Left colon (tissue), 2 donors: Measurements from ENCODE around the gene SMPD4. TPM values are rescaled to one million over a fixed set of nuclear protein-coding genes. Genes with fewer than 3 reads are reported as not detected.
"Not testable (repeated sequence)": the region's sequence is repeated elsewhere in the genome, so short reads cannot be mapped to it uniquely, and the experiment has no call there.

Source experiments
- ATAC-seq: fragments of 200-7000 bp; cut with Tn5 transposase; one replicate; pipeline ENCODE4 v1.9.1; 2020; ENCODE audit warnings: mild to moderate bottlenecking, moderate library complexity
- DNase-seq, 2 donors: peaks; one replicate each; pipeline ENCODE4 v3.0.0-alpha.2; 2020
- intact Hi-C, 2 donors: fragments of 100-400 bp; cut with DNase I in 1 of 2; cut with micrococcal nuclease in 1 of 2; formaldehyde crosslinking; loops; one replicate each; pipeline versions ENCODE4 v1.11.2 to v1.14.0; 2022; cut with DNase I, micrococcal nuclease
- long read RNA-seq: library from polyadenylated mRNA; unstranded; transcript quantifications from one replicate; pipeline ENCODE4 v2.0.0, GENCODE V29; 2021
- total RNA-seq, 2 donors: library from RNA; stranded (reverse); fragmentation: NEBNext Ultra II Directional; extraction: Animal tissue kit (Norgen Biotek cat#: 25700); gene quantifications; one replicate each; pipeline ENCODE4 v1.2.1, GENCODE V29; 2021
- donor health status: DM: no; HTN: no; CAD: no.
- donor health status: DM: yes; HTN: yes; CAD: no.

SMPD4 gene
- total RNA-seq = 10 to 100 TPM; 30.2 to 41.3 TPM
- long read RNA-seq, partial matches to known transcripts = 36 of 47 reads
- long read RNA-seq, other reads (novel, unspliced or antisense) = 6 of 47 reads

GRCh38 chr2:130181325-130181879 lies at the start of gene SMPD4:
Gene SMPD4 (minus strand): TSS chr2:130181602. CDS start chr2:130176592, 5,010 bp downstream.
- intact Hi-C loops = loop anchor here in 1 of 2 donors (10.0 kb wide), 1 partner anchor 163 kb away; the partner anchor contains the start of gene IMP4
- DNase-seq (peak; percentile 97 to 98), ATAC-seq (peak; percentile 89)

DNA sequence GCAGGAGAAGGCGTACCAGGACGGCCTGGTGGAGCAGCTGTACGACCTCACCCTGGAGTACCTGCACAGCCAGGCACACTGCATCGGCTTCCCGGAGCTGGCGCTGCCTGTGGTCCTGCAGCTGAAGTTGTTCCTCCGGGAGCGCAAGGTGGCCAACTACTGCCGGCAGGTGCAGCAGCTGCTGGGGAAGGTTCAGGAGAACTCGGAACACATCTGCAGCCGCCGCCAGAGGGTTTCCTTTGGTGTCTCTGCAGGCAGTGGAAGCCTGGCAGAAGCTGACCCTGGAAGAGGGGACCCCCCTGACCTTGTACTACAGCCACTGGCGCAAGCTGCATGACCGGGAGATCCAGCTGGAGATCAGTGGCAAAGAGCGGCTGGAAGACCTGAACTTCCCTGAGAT lies 49.5 kb upstream of the SMPD4 start:
- intact Hi-C loops, DNase-seq, ATAC-seq: not testable (repeated sequence)

DNA sequence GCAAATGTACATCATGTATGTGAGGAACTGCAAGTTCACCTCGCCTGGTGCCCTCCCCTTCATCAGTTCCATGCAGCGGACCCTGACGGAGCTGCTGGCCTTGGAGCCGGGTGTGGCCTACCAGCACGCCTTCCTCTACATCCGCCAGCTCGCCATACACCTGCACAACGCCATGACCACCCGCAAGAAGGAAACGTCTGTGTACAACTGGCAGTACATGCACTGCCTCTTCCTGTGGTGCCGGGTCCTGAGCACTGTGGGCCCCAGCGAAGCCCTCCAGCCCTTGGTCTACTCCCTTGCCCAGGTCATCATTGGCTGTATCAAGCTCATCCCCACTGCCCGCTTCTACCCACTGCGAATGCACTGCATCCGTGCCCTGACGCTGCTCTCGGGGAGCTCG lies 49.0 kb upstream of the SMPD4 start:
- DNase-seq, intact Hi-C loops, ATAC-seq: not testable (repeated sequence)

- intact Hi-C loops = not testable (repeated sequence)
- peak; percentile 95 for ATAC-seq
- peak in 1 of 2 donors; percentile 35 for DNase-seq
These were observed 47.7 kb upstream of the SMPD4 start for GRCh38 chr2:130229161-130229510.

DNA sequence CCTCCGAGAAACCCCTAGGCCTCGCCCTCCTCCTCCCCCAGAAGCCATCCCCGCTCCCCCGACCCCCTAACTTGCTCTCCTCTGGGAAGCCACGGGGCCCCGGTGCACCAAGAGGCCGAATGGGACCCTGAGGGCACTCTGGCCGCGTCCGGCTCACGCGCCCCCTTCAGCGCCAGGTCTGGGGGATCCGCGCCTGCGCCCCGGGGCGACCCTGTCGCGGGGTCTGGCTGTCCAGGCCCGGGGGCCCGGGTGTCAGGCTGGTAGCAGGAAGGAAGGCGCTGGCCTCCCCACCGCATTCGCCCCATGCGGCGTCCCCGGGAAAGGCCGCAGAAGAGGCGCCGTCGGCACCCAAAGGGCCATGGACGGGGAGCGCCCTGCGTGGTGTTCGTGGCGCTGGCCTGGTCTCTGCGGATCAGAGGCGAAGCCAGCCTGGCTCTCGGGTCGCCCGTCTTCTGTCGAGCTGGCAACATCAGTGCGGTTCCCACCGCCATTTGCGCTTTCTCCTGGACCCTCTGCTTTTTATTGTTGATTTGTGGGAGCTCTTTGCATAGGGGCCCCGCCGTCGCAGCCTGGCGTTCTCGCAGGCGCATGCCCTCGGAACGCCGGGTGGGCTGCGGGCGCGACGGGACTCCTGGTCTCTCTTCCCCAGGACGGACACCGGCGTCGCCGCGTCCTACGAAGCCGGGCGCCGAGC lies 47.2 kb upstream of the SMPD4 start:
- ATAC-seq, intact Hi-C loops, DNase-seq: not testable (repeated sequence)

DNA sequence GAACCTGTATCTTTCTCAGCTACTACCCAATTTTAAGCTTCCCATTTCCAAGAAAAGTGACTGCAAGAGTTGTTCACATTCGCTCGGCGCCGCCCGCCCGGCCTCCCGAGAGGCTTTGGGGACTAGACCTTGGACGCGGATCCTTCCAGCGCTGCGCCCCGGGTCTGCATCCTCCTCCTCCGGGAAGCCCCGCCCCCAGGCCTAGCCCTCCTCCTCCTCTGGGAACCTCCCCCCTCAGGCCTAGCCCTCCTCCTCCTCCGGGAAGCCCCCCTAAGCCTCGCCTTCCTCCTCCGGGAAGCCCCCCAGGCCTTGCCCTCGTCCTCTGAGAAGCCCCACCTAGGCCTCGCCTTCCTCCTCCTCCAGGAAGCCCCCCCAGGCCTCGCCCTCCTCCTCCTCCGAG lies 46.6 kb upstream of the SMPD4 start:
- DNase-seq, intact Hi-C loops, ATAC-seq: not testable (repeated sequence)

- ATAC-seq, intact Hi-C loops, DNase-seq: not testable (repeated sequence)
These were observed 41.1 kb upstream of the SMPD4 start for GRCh38 chr2:130222523-130222922.

DNA sequence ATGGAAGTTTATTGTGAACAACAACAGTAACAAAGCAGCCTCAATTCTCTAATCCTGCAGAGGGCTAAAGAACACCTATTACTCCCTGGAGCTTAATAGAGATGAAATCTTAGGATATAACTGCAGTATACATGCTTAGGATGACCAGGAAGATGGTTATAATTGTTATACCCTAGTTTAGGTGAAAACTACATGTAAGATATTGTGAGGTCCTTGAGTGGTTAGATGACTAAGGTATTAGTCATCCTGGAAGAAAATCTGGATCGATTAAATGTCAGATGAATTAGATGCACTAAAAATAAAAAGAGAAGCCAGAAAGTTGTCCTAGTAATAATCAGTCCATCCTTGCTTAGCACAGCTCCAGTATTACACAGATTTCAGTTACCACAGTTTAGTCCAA lies 39.1 kb upstream of the SMPD4 start:
- ATAC-seq, DNase-seq, intact Hi-C loops: not testable (repeated sequence)

DNA sequence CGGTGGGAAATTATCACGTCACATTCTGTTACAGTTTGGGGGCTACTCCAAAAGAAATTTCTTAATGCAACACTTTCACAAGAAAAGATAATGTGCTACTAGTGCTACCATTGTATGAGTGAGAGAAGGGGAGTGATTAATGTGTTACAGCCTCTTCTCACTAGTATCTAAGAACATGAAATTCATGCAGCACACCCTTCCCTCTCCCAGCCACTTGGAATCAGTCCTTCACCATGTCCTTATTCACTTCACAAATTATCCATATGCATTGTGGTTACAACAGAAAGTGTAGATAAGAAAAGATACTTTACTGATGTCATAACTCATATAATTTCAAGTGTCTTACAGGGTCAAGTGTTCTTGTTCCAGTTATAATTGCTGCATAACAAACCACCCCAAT lies 37.7 kb upstream of the SMPD4 start:
- DNase-seq, intact Hi-C loops, ATAC-seq: not testable (repeated sequence)

DNA sequence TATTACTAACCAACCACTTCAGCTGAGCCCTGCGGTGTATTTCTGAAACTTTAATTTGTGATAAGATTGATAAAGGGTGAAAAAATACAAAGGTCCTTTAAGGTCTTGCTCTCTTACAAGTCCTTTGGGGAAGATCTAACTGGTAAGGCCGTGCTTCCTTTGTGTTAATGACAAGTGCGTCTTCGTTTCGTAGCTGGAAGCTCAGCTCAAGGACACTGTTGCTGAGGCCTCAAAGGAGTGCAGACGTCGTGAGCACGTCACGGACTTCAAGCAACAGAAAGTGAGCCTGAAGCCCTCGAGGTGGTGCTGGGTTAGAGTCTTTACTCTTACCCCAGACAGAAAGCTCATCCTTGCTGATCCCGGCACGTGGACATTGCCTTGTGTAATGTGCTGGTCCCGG lies 25.6 kb upstream of the SMPD4 start:
- ATAC-seq, DNase-seq, intact Hi-C loops: not testable (repeated sequence)

DNA sequence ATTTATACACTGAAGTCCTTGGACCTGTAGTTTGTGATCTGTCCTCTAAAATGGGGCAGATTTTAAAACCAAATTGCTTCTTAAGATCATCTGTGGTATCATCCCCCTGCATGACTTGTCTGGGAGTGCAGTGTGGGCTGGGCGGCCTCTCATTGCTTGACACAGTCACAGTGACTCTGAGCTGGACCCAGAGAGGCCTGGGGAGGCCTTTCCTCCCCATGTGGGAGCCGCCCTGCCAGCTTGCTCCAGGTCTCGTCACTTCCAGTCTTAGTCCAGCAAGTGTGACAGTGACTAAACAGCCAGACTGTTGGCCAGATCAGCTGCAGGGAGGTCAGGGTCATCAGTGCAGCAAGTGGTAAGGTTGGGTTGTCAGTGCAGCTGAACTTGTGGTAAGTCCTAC lies 21.7 kb upstream of the SMPD4 start:
- DNase-seq, ATAC-seq, intact Hi-C loops: not testable (repeated sequence)

DNA sequence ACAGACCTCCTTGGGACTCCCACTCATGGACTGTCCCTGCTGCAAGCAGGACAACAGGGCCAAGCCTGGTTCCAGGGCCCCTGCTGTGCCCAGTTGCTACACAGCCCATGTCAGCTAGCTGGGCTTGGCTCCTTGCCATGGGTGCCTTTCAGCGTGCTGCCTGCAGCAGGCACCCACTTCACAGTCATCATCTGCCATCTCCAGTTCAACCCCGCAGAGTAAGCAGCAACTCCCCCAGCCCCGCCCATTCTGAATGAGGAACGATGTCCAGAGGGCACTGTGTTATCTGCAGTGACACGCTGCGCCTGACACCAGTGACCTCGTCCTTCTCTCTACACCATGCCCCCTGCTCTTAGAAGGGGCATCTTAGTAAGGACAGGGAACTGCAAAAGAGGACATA lies 21.1 kb upstream of the SMPD4 start:
- peak; percentile 98 for ATAC-seq
- peak in 1 of 2 donors; percentile 60 for DNase-seq
- intact Hi-C loops = not testable (repeated sequence)

GRCh38 chr2:130198343-130198742 lies 16.9 kb upstream of the SMPD4 start, which contains the start of gene TUBA3E:
Gene TUBA3E (minus strand): TSS chr2:130198439. CDS start chr2:130198360, 79 bp downstream.
- intact Hi-C loops = no loop called here
- ATAC-seq (no peak), DNase-seq (no peak)

- ATAC-seq, DNase-seq, intact Hi-C loops: not testable (repeated sequence)
These were observed 14.7 kb upstream of the SMPD4 start for GRCh38 chr2:130196052-130196451.

DNA sequence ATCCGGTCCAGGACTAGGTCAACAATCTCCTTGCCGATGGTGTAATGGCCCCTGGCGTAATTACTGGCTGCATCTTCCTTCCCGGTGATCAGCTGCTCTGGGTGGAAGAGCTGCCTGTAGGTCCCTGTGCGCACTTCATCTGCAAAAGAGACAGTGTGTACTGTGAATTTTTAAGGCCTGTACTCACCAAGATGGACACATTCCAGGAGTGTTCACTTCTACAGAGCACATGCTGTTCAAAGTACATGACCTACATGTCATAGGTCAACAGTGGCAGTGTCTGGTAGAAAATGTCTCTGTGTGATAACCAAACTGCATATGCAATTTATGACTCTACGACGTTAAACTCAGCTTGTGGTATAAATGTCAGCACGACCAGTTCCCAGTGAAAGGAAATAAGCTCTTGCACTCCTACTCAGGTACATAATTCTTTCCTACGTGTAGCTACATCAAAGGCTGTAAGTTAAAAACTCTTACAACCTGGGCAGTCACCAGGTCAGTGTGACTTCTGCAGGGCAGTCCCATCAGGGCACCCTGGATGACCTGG lies 13.8 kb upstream of the SMPD4 start:
- intact Hi-C loops, ATAC-seq, DNase-seq: not testable (repeated sequence)

DNA sequence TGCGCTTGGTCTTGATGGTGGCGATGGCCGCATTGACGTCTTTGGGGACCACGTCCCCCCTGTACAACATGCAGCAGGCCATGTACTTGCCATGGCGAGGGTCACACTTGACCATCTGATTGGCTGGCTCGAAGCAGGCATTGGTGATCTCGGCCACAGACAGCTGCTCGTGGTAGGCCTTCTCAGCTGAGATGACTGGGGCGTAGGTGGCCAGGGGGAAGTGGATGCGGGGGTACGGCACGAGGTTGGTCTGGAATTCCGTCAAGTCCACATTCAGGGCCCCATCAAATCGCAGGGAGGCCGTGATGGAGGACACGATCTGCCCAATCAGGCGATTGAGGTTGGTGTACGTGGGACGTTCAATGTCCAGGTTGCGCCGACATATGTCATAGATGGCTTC lies 12.4 kb upstream of the SMPD4 start:
- ATAC-seq, intact Hi-C loops, DNase-seq: not testable (repeated sequence)

DNA sequence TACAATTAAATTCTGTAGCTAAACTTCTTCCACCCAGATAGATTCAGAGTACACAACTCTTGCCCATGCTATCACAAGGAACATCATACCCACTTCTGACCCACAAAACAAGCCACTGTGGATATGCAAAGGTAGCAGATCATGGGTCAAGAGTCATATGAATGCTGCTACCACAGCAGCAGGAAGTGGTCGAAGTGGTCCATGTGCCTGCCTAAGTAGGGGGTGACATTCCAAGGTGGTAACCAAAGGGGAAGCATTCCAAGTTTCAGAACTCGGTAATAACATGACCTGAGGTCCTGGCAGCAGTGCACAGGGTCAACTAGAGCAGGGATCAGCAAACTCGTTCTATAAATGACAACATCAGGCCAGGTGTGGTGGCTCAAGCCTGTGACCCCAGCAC lies 11.0 kb upstream of the SMPD4 start:
- intact Hi-C loops, DNase-seq, ATAC-seq: not testable (repeated sequence)

DNA sequence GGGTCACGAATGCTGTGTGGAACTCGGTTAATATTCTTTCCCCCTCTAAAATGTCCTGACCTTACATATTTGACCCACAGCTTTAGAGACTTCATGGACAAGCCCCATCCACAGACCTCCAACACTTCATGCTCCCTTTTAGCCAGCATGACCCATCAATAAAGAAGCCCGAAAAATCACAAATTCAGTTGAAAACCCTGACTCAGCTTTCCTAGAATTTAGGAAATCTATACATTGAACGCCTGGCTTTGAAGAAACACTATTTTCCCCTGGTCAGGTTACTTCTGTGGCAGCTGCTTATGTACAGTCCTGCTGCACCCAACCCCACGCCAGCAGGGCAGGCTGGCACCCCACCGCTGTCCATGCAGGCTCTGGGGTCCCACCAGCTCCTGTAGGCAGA lies 9.9 kb upstream of the SMPD4 start:
- DNase-seq, ATAC-seq, intact Hi-C loops: not testable (repeated sequence)

DNA sequence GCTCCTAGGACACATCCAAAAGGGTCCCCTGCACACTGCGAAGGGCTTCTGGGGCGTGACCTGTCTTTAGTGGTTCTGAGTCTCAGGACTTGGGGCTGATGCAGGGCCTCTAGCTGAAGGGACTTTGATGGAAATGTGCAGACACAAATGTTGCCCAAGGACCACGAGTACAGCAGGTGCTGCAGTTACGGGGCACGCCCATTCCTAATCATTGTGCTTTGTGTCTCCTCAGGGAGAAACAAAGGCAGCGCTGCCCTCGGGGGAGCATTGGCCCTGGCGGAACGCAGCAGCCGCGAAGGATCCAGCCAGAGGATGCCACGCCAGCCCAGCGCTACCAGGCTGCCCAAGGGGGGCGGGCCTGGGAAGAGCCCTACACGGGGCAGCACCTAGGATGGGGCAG lies 8.8 kb upstream of the SMPD4 start:
- DNase-seq (no peak), ATAC-seq (no peak)
- intact Hi-C loops = no loop called here
